GM23338 (cell line): Measurements from ENCODE around the gene CSPG4. TPM values are rescaled to one million over a fixed set of nuclear protein-coding genes. Genes with fewer than 3 reads are reported as not detected.

Source experiments
- ATAC-seq: fragments of 200-7000 bp; cut with Tn5 transposase; 3 replicates; pipeline ENCODE4 v1.9.1; 2020
- DNase-seq: peaks from one replicate; pipeline ENCODE4 v3.0.0-alpha.2; 2015; ENCODE audit warnings: low spot score
- H2AFZ ChIP-seq: fragments of 200-600 bp; sonication (generic); 2 replicates; pipeline ENCODE4 v1.8.0; 2016; ENCODE audit warnings: antibody characterized with exemption, mild to moderate bottlenecking, moderate library complexity
- H3F3A ChIP-seq: fragments of 200-600 bp; sonication (generic); replicated peaks from 2 replicates; pipeline ENCODE4 v1.8.0; 2017; ENCODE audit warnings: antibody characterized with exemption, mixed run types, low read depth
- H3K27ac ChIP-seq: fragments of 200-600 bp; sonication (generic); 2 replicates; pipeline ENCODE4 v1.6.1; 2016; ENCODE audit warnings: low read depth
- H3K27me3 ChIP-seq: fragments of 200-600 bp; sonication (generic); 2 replicates; pipeline ENCODE4 v1.8.0; 2016; ENCODE audit warnings: mild to moderate bottlenecking, mixed run types, moderate library complexity; ENCODE audit not compliant: insufficient read depth
- H3K36me3 ChIP-seq: fragments of 200-600 bp; sonication (generic); 2 replicates; pipeline ENCODE4 v1.8.0; 2016; ENCODE audit warnings: mild to moderate bottlenecking; ENCODE audit not compliant: insufficient read depth
- H3K4me1 ChIP-seq: fragments of 200-600 bp; sonication (generic); 2 replicates; pipeline ENCODE4 v1.8.0; 2016; ENCODE audit warnings: mild to moderate bottlenecking, moderate library complexity; ENCODE audit not compliant: insufficient read depth
- H3K4me2 ChIP-seq: fragments of 200-600 bp; sonication (generic); 2 replicates; pipeline ENCODE4 v1.7.1; 2017; ENCODE audit warnings: mixed run types
- H3K4me3 ChIP-seq: fragments of 200-600 bp; sonication (generic); 2 replicates; pipeline ENCODE4 v1.6.1; 2016; ENCODE audit warnings: mixed run types
- H3K79me2 ChIP-seq: fragments of 200-600 bp; sonication (generic); replicated peaks from 2 replicates; pipeline ENCODE4 v1.8.0; 2017; ENCODE audit warnings: mild to moderate bottlenecking; ENCODE audit not compliant: insufficient read depth
- H3K9me2 ChIP-seq: fragments of 200-600 bp; sonication (generic); 2 replicates; pipeline ENCODE4 v1.8.0; 2017; ENCODE audit not compliant: insufficient read depth
- H4K20me1 ChIP-seq: fragments of 200-600 bp; sonication (generic); replicated peaks from 2 replicates; pipeline ENCODE4 v1.8.0; 2017; ENCODE audit warnings: mild to moderate bottlenecking; ENCODE audit not compliant: insufficient read depth
- H3K27ac Mint-ChIP-seq: 2 replicates; pipeline ENCODE4 v1.8.0; 2020; ENCODE audit warnings: inconsistent platforms, mild to moderate bottlenecking, moderate library complexity, mixed read lengths
- H3K27me3 Mint-ChIP-seq: 3 replicates; pipeline ENCODE4 v1.8.0; 2022; ENCODE audit warnings: low read depth, mild to moderate bottlenecking, moderate library complexity, mixed read lengths, inconsistent platforms; ENCODE audit not compliant: insufficient read depth, poor library complexity
- H3K36me3 Mint-ChIP-seq: 3 replicates; pipeline ENCODE4 v1.8.0; 2021; ENCODE audit warnings: low read depth, mild to moderate bottlenecking, inconsistent platforms, moderate library complexity, mixed read lengths
- H3K4me1 Mint-ChIP-seq: 3 replicates; pipeline ENCODE4 v1.8.0; 2020; ENCODE audit warnings: mild to moderate bottlenecking, inconsistent platforms, mixed read lengths
- H3K4me3 Mint-ChIP-seq: 3 replicates; pipeline ENCODE4 v1.8.0; 2021; ENCODE audit warnings: moderate library complexity, mild to moderate bottlenecking, inconsistent platforms, mixed read lengths
- H3K9me3 Mint-ChIP-seq: 3 replicates; pipeline ENCODE4 v1.8.0; 2020; ENCODE audit warnings: moderate library complexity, mild to moderate bottlenecking, inconsistent platforms, mixed read lengths
- CREB1 ChIP-seq: fragments of 250-450 bp; sonication (Bioruptor Pico); IDR thresholded peaks from 2 replicates; pipeline ENCODE4 v1.5.0; 2020; ENCODE audit warnings: low read depth, mild to moderate bottlenecking, moderate library complexity
- ETS1 ChIP-seq: IDR thresholded peaks from 2 replicates; pipeline ENCODE4 v1.6.1; 2016; ENCODE audit warnings: antibody characterized with exemption
- EZH2phosphoT487 ChIP-seq: fragments of 200-600 bp; sonication (generic); IDR thresholded peaks from one replicate; pipeline ENCODE4 v1.8.1; 2018; ENCODE audit warnings: antibody characterized with exemption; ENCODE audit not compliant: unreplicated experiment
- JUNB ChIP-seq: IDR thresholded peaks from one replicate; pipeline ENCODE4 v1.6.1; 2016; ENCODE audit warnings: antibody characterized with exemption; ENCODE audit not compliant: unreplicated experiment
- NANOG ChIP-seq: IDR thresholded peaks from 2 replicates; pipeline ENCODE4 v1.6.1; 2016; ENCODE audit warnings: antibody characterized with exemption, borderline replicate concordance
- POLR2AphosphoS5 ChIP-seq: IDR thresholded peaks from 2 replicates; pipeline ENCODE4 v1.6.1; 2016; ENCODE audit warnings: antibody characterized with exemption, low read depth
- ZNF114 ChIP-seq: fragments of 250-450 bp; sonication (Bioruptor Pico); IDR thresholded peaks from 2 replicates; pipeline ENCODE4 v1.5.0; 2020; ENCODE audit warnings: mild to moderate bottlenecking, moderate library complexity
- ZNF331 ChIP-seq: fragments of 250-450 bp; sonication (Bioruptor Pico); IDR thresholded peaks from 2 replicates; pipeline ENCODE4 v1.5.0; 2020; ENCODE audit warnings: low read depth, mild to moderate bottlenecking, moderate library complexity
- polyA plus RNA-seq: library from polyadenylated mRNA; unstranded; fragments of >200 nt; fragmentation: Nextera tagmentation; extraction: Ambion mirVana; gene quantifications from 2 replicates; pipeline ENCODE4 v1.2.1, GENCODE V29; 2016
- total RNA-seq: library from RNA; depleted of rRNA; stranded (reverse); fragments of >200 nt; shearing (Covaris generic); gene quantifications from 2 replicates; pipeline ENCODE4 v1.2.3, GENCODE V29; 2014
- TF ChIP-seq, protein P1 (sequence below): IDR thresholded peaks from one replicate; pipeline ENCODE4 v1.6.1; 2018; ENCODE audit warnings: antibody characterized with exemption; ENCODE audit not compliant: unreplicated experiment
- TF ChIP-seq, protein P2 (sequence below), 2 experiments: fragments of 200-600 bp in 1 of 2; sonication (generic) in 1 of 2; conservative IDR thresholded peaks; 2 replicates each; pipeline versions ENCODE4 v1.5.1 to v1.6.1; 2016 to 2017; ENCODE audit warnings: antibody characterized with exemption in 2 of 2, low read depth in 2 of 2, mild to moderate bottlenecking in 2 of 2, moderate library complexity in 1 of 2

Gene CSPG4
- total and polyA plus RNA-seq, 2 experiments from 2014 or later, result 0.27 to 4.0 TPM

GRCh38 chr15:75697523-75697922, 15.1 kb downstream of the CSPG4 start (continued):
- TF ChIP-seq, protein P1, sequence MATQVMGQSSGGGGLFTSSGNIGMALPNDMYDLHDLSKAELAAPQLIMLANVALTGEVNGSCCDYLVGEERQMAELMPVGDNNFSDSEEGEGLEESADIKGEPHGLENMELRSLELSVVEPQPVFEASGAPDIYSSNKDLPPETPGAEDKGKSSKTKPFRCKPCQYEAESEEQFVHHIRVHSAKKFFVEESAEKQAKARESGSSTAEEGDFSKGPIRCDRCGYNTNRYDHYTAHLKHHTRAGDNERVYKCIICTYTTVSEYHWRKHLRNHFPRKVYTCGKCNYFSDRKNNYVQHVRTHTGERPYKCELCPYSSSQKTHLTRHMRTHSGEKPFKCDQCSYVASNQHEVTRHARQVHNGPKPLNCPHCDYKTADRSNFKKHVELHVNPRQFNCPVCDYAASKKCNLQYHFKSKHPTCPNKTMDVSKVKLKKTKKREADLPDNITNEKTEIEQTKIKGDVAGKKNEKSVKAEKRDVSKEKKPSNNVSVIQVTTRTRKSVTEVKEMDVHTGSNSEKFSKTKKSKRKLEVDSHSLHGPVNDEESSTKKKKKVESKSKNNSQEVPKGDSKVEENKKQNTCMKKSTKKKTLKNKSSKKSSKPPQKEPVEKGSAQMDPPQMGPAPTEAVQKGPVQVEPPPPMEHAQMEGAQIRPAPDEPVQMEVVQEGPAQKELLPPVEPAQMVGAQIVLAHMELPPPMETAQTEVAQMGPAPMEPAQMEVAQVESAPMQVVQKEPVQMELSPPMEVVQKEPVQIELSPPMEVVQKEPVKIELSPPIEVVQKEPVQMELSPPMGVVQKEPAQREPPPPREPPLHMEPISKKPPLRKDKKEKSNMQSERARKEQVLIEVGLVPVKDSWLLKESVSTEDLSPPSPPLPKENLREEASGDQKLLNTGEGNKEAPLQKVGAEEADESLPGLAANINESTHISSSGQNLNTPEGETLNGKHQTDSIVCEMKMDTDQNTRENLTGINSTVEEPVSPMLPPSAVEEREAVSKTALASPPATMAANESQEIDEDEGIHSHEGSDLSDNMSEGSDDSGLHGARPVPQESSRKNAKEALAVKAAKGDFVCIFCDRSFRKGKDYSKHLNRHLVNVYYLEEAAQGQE, result no peak
- no peak for TF ChIP-seq POLR2AphosphoS5
- TF ChIP-seq ZNF331 (CRISPR knock-in tag), result no peak
- no peak for TF ChIP-seq CREB1 (CRISPR knock-in tag)
- no peak for TF ChIP-seq ETS1
- TF ChIP-seq JUNB, result no peak

GRCh38 chr15:75696854-75697259, 15.8 kb downstream of the CSPG4 start:
- H3K4me1 ChIP-seq, result peaks cover 10% of the 10 kb centered on the region
- H3K27me3 ChIP-seq, result no peaks in the 10 kb centered on the region
- no peak for TF ChIP-seq ZNF114 (CRISPR knock-in tag)
- TF ChIP-seq NANOG, result no peak
- TF ChIP-seq, protein P1, result no peak
- TF ChIP-seq, protein P2, sequence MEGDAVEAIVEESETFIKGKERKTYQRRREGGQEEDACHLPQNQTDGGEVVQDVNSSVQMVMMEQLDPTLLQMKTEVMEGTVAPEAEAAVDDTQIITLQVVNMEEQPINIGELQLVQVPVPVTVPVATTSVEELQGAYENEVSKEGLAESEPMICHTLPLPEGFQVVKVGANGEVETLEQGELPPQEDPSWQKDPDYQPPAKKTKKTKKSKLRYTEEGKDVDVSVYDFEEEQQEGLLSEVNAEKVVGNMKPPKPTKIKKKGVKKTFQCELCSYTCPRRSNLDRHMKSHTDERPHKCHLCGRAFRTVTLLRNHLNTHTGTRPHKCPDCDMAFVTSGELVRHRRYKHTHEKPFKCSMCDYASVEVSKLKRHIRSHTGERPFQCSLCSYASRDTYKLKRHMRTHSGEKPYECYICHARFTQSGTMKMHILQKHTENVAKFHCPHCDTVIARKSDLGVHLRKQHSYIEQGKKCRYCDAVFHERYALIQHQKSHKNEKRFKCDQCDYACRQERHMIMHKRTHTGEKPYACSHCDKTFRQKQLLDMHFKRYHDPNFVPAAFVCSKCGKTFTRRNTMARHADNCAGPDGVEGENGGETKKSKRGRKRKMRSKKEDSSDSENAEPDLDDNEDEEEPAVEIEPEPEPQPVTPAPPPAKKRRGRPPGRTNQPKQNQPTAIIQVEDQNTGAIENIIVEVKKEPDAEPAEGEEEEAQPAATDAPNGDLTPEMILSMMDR (conservative IDR thresholded peaks at IDR 0.05; ENCODE audit: low read depth in 2 of 2), result no peak
- TF ChIP-seq ETS1, result no peak
- no peak for TF ChIP-seq POLR2AphosphoS5
- no peak for TF ChIP-seq EZH2phosphoT487

More at GRCh38 chr15:75696854-75697259, 15.8 kb downstream of the CSPG4 start:
- DNase-seq, result no peak
- H3K9me2 ChIP-seq, result no peaks in the 10 kb centered on the region
- no peak overlapping the region for H2AFZ ChIP-seq
- H3K27ac Mint-ChIP-seq, result no peak overlapping the region
- 0 out of 2 replicates have a peak, but pooled peaks cover 10% of the 10 kb centered on the region for H3F3A ChIP-seq
- no peak overlapping the region for H3K4me3 ChIP-seq
- no peaks in the 10 kb centered on the region for H3K36me3 Mint-ChIP-seq
- ATAC-seq, result no peak
- no peak overlapping the region for H3K4me3 Mint-ChIP-seq
- H3K27me3 Mint-ChIP-seq, result peaks cover 22% of the 10 kb centered on the region
- H3K79me2 ChIP-seq, result no peaks in the 10 kb centered on the region
- H4K20me1 ChIP-seq, result no peaks in the 10 kb centered on the region
- H3K9me3 Mint-ChIP-seq, result no peaks in the 10 kb centered on the region
- H3K4me1 Mint-ChIP-seq, result peaks cover 28% of the 10 kb centered on the region
- no peak overlapping the region for H3K4me2 ChIP-seq
- H3K27ac ChIP-seq, result no peak overlapping the region
- H3K36me3 ChIP-seq, result no peaks in the 10 kb centered on the region
